IPS-NIHi7 (cell line): Measurements from ENCODE around the gene TM9SF2.

Source experiments
- DNase-seq: peaks from one replicate; pipeline ENCODE4 v3.0.0; 2012; ENCODE audit warnings: mixed read lengths; ENCODE audit errors: extremely low spot score

Gene TM9SF2

GRCh38 chr13:99577934-99578917 lies 77.0 kb downstream of the TM9SF2 start:
- DNase-seq = no peak

GRCh38 chr13:99580500-99581268 lies 79.4 kb downstream of the TM9SF2 start:
- no peak for DNase-seq

- DNase-seq = no peak
Observed at GRCh38 chr13:99582511-99582910, 81.2 kb downstream of the TM9SF2 start.

- no peak for DNase-seq
Observed at GRCh38 chr13:99585609-99586008, 84.3 kb downstream of the TM9SF2 start.

- no peak for DNase-seq
Observed at GRCh38 chr13:99587021-99587420, 85.7 kb downstream of the TM9SF2 start.

GRCh38 chr13:99587893-99588606 lies 86.8 kb downstream of the TM9SF2 start:
- DNase-seq = no peak

- no peak for DNase-seq
Observed at GRCh38 chr13:99589575-99589974, 88.3 kb downstream of the TM9SF2 start.

GRCh38 chr13:99590519-99591011 lies 89.3 kb downstream of the TM9SF2 start:
- DNase-seq = no peak

GRCh38 chr13:99596180-99596579 lies 94.9 kb downstream of the TM9SF2 start:
- no peak for DNase-seq

- DNase-seq = peak; percentile 74
Observed at GRCh38 chr13:99600318-99600717, 99.0 kb downstream of the TM9SF2 start.

- DNase-seq = no peak
Observed at GRCh38 chr13:99601535-99601934, 100.3 kb downstream of the TM9SF2 start.

GRCh38 chr13:99604636-99605035 lies 103.4 kb downstream of the TM9SF2 start:
- no peak for DNase-seq

GRCh38 chr13:99605420-99606323 lies 104.4 kb downstream of the TM9SF2 start:
- DNase-seq = peak; percentile 75

GRCh38 chr13:99606324-99607066 lies 105.2 kb downstream of the TM9SF2 start, which contains the start of gene CLYBL:
Gene CLYBL (plus strand): TSS chr13:99606690.
- DNase-seq = peak; percentile 97

GRCh38 chr13:99608345-99608744 lies 107.1 kb downstream of the TM9SF2 start:
- no peak for DNase-seq

- DNase-seq = no peak
Observed at GRCh38 chr13:99610702-99611289, 109.5 kb downstream of the TM9SF2 start.
